MM.1S (cell line): ENCODE results near the gene F12.

Source experiments
- DNase-seq: peaks from one replicate; pipeline ENCODE4 v3.0.0-alpha.2; 2015
- H2AFZ ChIP-seq: fragments of 300-600 bp; sonication (generic); 2 replicates; pipeline ENCODE4 v1.6.0; 2016; ENCODE audit warnings: antibody characterized with exemption, low read length
- H3F3A ChIP-seq: fragments of 300-600 bp; sonication (generic); 2 replicates; pipeline ENCODE4 v1.6.1; 2016; ENCODE audit warnings: mild to moderate bottlenecking, antibody characterized with exemption, low read length, moderate library complexity, mixed read lengths; ENCODE audit not compliant: insufficient read depth
- H3K27ac ChIP-seq: fragments of 300-600 bp; sonication (generic); 2 replicates; pipeline ENCODE4 v1.5.1; 2016; ENCODE audit warnings: mild to moderate bottlenecking, low read length
- H3K27me3 ChIP-seq: fragments of 300-600 bp; sonication (generic); replicated peaks from 2 replicates; pipeline ENCODE4 v1.6.0; 2016; ENCODE audit warnings: low read length; ENCODE audit not compliant: insufficient read depth
- H3K36me3 ChIP-seq: fragments of 300-600 bp; sonication (generic); replicated peaks from 2 replicates; pipeline ENCODE4 v1.6.1; 2016; ENCODE audit warnings: mild to moderate bottlenecking, low read length, mixed read lengths; ENCODE audit not compliant: insufficient read depth
- H3K4me1 ChIP-seq: fragments of 300-600 bp; sonication (generic); 2 replicates; pipeline ENCODE4 v1.6.1; 2016; ENCODE audit warnings: low read length, mixed read lengths
- H3K4me2 ChIP-seq: fragments of 300-600 bp; sonication (generic); 2 replicates; pipeline ENCODE4 v1.6.0; 2016; ENCODE audit warnings: low read depth, low read length
- H3K4me3 ChIP-seq: fragments of 300-600 bp; sonication (generic); 2 replicates; pipeline ENCODE4 v1.5.1; 2016; ENCODE audit warnings: low read length, mixed read lengths
- H3K79me2 ChIP-seq: fragments of 300-600 bp; sonication (generic); 2 replicates; pipeline ENCODE4 v1.6.1; 2016; ENCODE audit warnings: mixed run types, low read length, mixed read lengths
- H3K9ac ChIP-seq: fragments of 300-600 bp; sonication (generic); 2 replicates; pipeline ENCODE4 v1.6.1; 2016; ENCODE audit warnings: low read length, mixed read lengths
- H3K9me2 ChIP-seq: fragments of 300-600 bp; sonication (generic); replicated peaks from 2 replicates; pipeline ENCODE4 v1.6.1; 2016; ENCODE audit warnings: mild to moderate bottlenecking, low read length, mixed read lengths; ENCODE audit not compliant: insufficient read depth
- H3K9me3 ChIP-seq: fragments of 300-600 bp; sonication (generic); replicated peaks from 2 replicates; pipeline ENCODE4 v1.6.1; 2016; ENCODE audit warnings: mild to moderate bottlenecking, low read length, mixed read lengths; ENCODE audit not compliant: insufficient read depth
- H4K20me1 ChIP-seq: fragments of 300-600 bp; sonication (generic); 2 replicates; pipeline ENCODE4 v1.6.1; 2016; ENCODE audit warnings: mild to moderate bottlenecking, low read length, moderate library complexity, mixed read lengths; ENCODE audit not compliant: insufficient read depth
- CTCF ChIP-seq: fragments of 300-600 bp; sonication (generic); IDR thresholded peaks from 2 replicates; pipeline ENCODE4 v1.5.1; 2016; ENCODE audit warnings: antibody characterized with exemption, low read length, mixed read lengths
- EZH2 ChIP-seq: fragments of 300-600 bp; sonication (generic); optimal IDR thresholded peaks from 2 replicates; pipeline ENCODE3; 2017; ENCODE audit warnings: low read depth, mild to moderate bottlenecking, antibody characterized with exemption, low read length, mixed read lengths
- EZH2phosphoT487 ChIP-seq: fragments of 300-600 bp; sonication (generic); IDR thresholded peaks from 2 replicates; pipeline ENCODE4 v1.6.1; 2018; ENCODE audit warnings: antibody characterized with exemption, low read length

The F12 gene

DNA sequence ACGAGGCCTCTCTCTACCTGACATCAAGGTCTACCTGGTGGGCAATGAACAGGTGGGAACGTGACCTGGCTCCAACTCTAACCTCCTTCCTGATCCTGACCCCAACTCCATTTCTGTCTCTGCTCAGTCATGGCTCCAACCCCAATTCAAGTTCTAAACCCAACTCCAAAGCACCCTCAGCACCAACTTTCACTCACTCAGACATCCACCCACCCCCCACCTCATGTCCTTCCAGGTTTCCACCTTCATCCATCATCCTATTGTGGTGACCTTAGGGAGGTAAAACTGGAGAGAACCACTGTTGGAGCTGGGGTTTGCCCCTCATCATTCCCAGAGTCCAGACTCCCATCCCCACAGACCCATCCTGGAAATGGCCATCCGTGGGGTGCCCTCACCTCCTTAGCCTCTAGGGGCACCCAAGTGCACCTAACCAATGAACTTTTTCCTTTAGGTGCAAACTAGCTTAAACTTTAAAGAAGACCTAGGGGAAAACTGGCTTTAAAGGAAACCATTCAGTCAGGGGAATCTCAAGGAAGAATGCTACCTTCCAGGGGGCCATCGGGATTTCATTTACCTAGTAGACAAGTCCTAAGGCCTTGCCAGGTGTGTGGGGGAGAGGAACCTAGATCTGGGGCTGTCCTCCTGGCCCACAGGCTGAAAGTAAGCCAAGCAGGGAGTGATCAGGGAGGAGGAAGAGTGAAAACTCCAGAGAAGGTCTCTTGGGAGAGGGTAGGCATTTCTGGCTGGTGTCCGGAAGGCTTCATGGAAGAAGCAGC, 40.3 kb downstream of the F12 start:
- no peak overlapping the region for H2AFZ ChIP-seq
- no peak overlapping the region for H3K4me3 ChIP-seq
- no peaks in the 10 kb centered on the region for H3K9me2 ChIP-seq
- H3K79me2 ChIP-seq: peaks cover 5% of the 10 kb centered on the region
- H3K36me3 ChIP-seq: no peaks in the 10 kb centered on the region
- TF ChIP-seq CTCF (peak; percentile 87), EZH2 (no peak)
- H3K27ac ChIP-seq: peak overlapping the region; percentile 39; the same call in 1 of the 2 replicates
- peak overlapping the region; percentile 50; the same call in 1 of the 2 replicates for H3K4me2 ChIP-seq
- H4K20me1 ChIP-seq: 0 out of 2 replicates have a peak, but pooled peaks cover 4% of the 10 kb centered on the region
- H3K9ac ChIP-seq: no peak overlapping the region
- no peaks in the 10 kb centered on the region for H3K27me3 ChIP-seq
- DNase-seq: peak; percentile 47
- H3K4me1 ChIP-seq: peaks cover 35% of the 10 kb centered on the region
- peaks cover 18% of the 10 kb centered on the region for H3F3A ChIP-seq
- no peaks in the 10 kb centered on the region for H3K9me3 ChIP-seq

DNA sequence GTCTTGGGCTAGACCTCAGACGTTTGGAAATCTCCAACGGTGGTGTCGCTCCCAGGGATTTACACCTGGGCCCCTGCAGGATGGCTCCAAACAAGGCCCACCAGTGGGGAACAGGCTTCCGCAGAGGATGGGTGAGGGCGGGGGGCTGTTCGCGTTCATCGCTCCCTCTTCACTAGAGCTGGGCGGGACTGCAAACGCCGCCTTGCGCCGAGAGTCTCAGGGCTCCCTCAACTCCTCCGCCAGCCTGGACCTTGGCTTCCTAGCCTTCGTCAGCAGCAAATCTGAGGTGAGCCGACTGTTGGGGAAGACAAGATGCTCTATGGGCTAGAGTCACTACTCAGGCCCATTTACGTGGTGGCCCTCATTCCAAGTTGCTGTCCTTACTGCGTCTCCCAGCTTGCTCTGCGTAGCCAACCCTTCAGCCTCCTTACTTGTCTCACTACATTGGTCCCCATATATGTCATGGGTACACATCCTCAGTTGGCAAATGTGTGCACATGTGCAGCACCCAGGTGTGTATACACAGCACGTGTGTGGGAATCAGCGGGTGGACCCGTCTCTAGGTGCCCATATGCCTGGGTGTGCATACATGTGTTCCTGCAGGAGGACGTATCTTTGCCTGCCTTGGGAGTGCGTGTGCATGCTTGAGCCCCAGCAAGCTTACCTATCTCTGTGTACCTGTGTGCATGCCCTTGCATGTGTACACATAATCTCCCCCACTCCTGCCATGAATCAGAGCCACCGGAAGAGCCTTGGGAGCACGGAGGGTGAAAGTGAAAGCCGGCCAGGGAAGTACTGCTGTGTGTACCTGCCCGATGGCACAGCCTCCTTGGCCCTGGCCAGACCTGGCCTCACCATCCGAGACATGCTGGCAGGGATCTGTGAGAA, 41.1 kb downstream of the F12 start:
- Histone ChIP-seq H3K79me2 (peaks cover 13% of the 10 kb centered on the region), H2AFZ (no peak overlapping the region), H3K4me1 (peaks cover 35% of the 10 kb centered on the region), H3K9ac (no peak overlapping the region), H4K20me1 (0 out of 2 replicates have a peak, but pooled peaks cover 6% of the 10 kb centered on the region), H3K36me3 (no peaks in the 10 kb centered on the region), H3K9me3 (no peaks in the 10 kb centered on the region), H3K9me2 (no peaks in the 10 kb centered on the region), H3K27ac (no peak overlapping the region), H3K4me2 (no peak overlapping the region), H3K27me3 (no peaks in the 10 kb centered on the region), H3F3A (peaks cover 18% of the 10 kb centered on the region), H3K4me3 (no peak overlapping the region)
- no peak for TF ChIP-seq EZH2phosphoT487
- no peak for TF ChIP-seq CTCF
- no peak for TF ChIP-seq EZH2
- no peak for DNase-seq

- Histone ChIP-seq H3K4me1 (peaks cover 34% of the 10 kb centered on the region), H4K20me1 (0 out of 2 replicates have a peak, but pooled peaks cover 6% of the 10 kb centered on the region), H3K9ac (no peak overlapping the region), H3K36me3 (no peaks in the 10 kb centered on the region), H3K27ac (no peak overlapping the region), H3K27me3 (no peaks in the 10 kb centered on the region), H3K79me2 (peaks cover 18% of the 10 kb centered on the region), H3K9me2 (no peaks in the 10 kb centered on the region), H3F3A (peaks cover 19% of the 10 kb centered on the region), H3K4me3 (no peak overlapping the region), H2AFZ (no peak overlapping the region), H3K4me2 (no peak overlapping the region), H3K9me3 (no peaks in the 10 kb centered on the region)
- TF ChIP-seq EZH2: no peak
- TF ChIP-seq EZH2phosphoT487: no peak
- no peak for TF ChIP-seq CTCF
- no peak for DNase-seq
These were observed 42.0 kb downstream of the F12 start for GRCh38 chr5:177367323-177367848.
